IMR-90 (cell line): Measurements from ENCODE around the gene ESYT3. TPM values are rescaled to one million over a fixed set of nuclear protein-coding genes. Genes with fewer than 3 reads are reported as not detected.

Experiments
- ATAC-seq: fragments of 200-7000 bp; cut with Tn5 transposase; 2 replicates; pipeline ENCODE4 v1.9.1; 2020; ENCODE audit warnings: low read depth, mild to moderate bottlenecking, moderate library complexity
- BruUV-seq: library from RNA; stranded (reverse); fragments of 400-500 nt; replicated peaks from 2 replicates; lab custom pipeline; 2021; lab: Mats Ljungman, UMichigan
- CTCF ChIA-PET: fragments of 300-600 bp; formaldehyde crosslinking; extraction: SDS; loops from one replicate; lab custom pipeline; 2021; ENCODE audit warnings: antibody characterized with exemption; lab: Yijun Ruan, JAX
- POLR2A ChIA-PET: fragments of 300-600 bp; sonication (Branson Sonifier 250); formaldehyde crosslinking; loops from one replicate; lab custom pipeline; 2022; ENCODE audit warnings: antibody characterized with exemption; ENCODE audit not compliant: unreplicated experiment; lab: Charles Lee
- DNase-seq: peaks from one replicate; pipeline ENCODE4 v3.0.0; 2013
- H2AFZ ChIP-seq: replicated peaks from 2 replicates; pipeline ENCODE3; 2013; ENCODE audit warnings: low read length, mild to moderate bottlenecking; ENCODE audit not compliant: poor library complexity
- H2AK5ac ChIP-seq: 2 replicates; pipeline ENCODE4 v1.6.1; 2013; ENCODE audit warnings: low read depth, low read length, inconsistent platforms
- H2AK9ac ChIP-seq: replicated peaks from 2 replicates; pipeline ENCODE3; 2013; ENCODE audit warnings: mild to moderate bottlenecking, low read depth, low read length, moderate library complexity; ENCODE audit not compliant: poor library complexity
- H2BK120ac ChIP-seq: 2 replicates; pipeline ENCODE4 v1.6.1; 2013; ENCODE audit warnings: low read depth, low read length, inconsistent platforms
- H2BK15ac ChIP-seq: 3 replicates; pipeline ENCODE4 v1.6.1; 2013; ENCODE audit warnings: low read depth, low read length, inconsistent platforms
- H2BK20ac ChIP-seq: 2 replicates; pipeline ENCODE4 v1.6.1; 2013; ENCODE audit warnings: low read depth, mild to moderate bottlenecking, inconsistent platforms, low read length, moderate library complexity
- H2BK5ac ChIP-seq: 2 replicates; pipeline ENCODE4 v1.6.1; 2013; ENCODE audit warnings: mild to moderate bottlenecking, low read depth, low read length, inconsistent platforms; ENCODE audit not compliant: poor library complexity, severe bottlenecking
- H3K14ac ChIP-seq: replicated peaks from 2 replicates; pipeline ENCODE4 v1.6.1; 2013; ENCODE audit warnings: low read depth, low read length, inconsistent platforms
- H3K18ac ChIP-seq: 2 replicates; pipeline ENCODE4 v1.6.1; 2013; ENCODE audit warnings: low read depth, low read length, control low read depth
- H3K23ac ChIP-seq: 2 replicates; pipeline ENCODE4 v1.6.1; 2013; ENCODE audit warnings: low read depth, low read length, inconsistent platforms
- H3K27ac ChIP-seq: 2 replicates; pipeline ENCODE4 v1.5.1; 2013; ENCODE audit warnings: mild to moderate bottlenecking, control low read depth, low read length; ENCODE audit not compliant: insufficient read depth
- H3K27me3 ChIP-seq: 2 replicates; pipeline ENCODE4 v1.6.1; 2013; ENCODE audit warnings: low read length; ENCODE audit not compliant: control insufficient read depth, insufficient read depth
- H3K36me3 ChIP-seq: 2 replicates; pipeline ENCODE4 v1.6.1; 2013; ENCODE audit warnings: low read length, mixed read lengths; ENCODE audit not compliant: control insufficient read depth, insufficient read depth
- H3K4ac ChIP-seq: 2 replicates; pipeline ENCODE4 v1.6.1; 2013; ENCODE audit warnings: low read depth, low read length, inconsistent platforms
- H3K4me1 ChIP-seq: 2 replicates; pipeline ENCODE4 v1.6.1; 2013; ENCODE audit warnings: low read length, mixed read lengths; ENCODE audit not compliant: control insufficient read depth, insufficient read depth
- H3K4me2 ChIP-seq: 2 replicates; pipeline ENCODE4 v1.6.1; 2013; ENCODE audit warnings: low read depth, mild to moderate bottlenecking, control low read depth, low read length, moderate library complexity
- H3K4me3 ChIP-seq: 2 replicates; pipeline ENCODE4 v1.5.1; 2013; ENCODE audit warnings: low read depth, mild to moderate bottlenecking, control low read depth, low read length, moderate library complexity; ENCODE audit not compliant: insufficient read depth
- H3K56ac ChIP-seq: 2 replicates; pipeline ENCODE4 v1.6.1; 2013; ENCODE audit warnings: low read length, inconsistent platforms; ENCODE audit not compliant: insufficient read depth; ENCODE audit errors: extremely low read depth
- H3K79me1 ChIP-seq, 2 experiments: 2 replicates each; pipeline ENCODE4 v1.6.1; 2013; ENCODE audit warnings: low read length in 2 of 2, inconsistent platforms in 1 of 2, low read depth in 1 of 2
- H3K9ac ChIP-seq: 2 replicates; pipeline ENCODE4 v1.6.1; 2013; ENCODE audit warnings: low read depth, low read length, control low read depth
- H3K9me1 ChIP-seq: 2 replicates; pipeline ENCODE4 v1.6.1; 2013; ENCODE audit warnings: low read length, inconsistent platforms; ENCODE audit not compliant: insufficient read depth
- H3K9me3 ChIP-seq: 2 replicates; pipeline ENCODE4 v1.6.1; 2013; ENCODE audit warnings: low read length; ENCODE audit not compliant: control insufficient read depth, insufficient read depth
- H4K20me1 ChIP-seq: 2 replicates; pipeline ENCODE4 v1.6.1; 2013; ENCODE audit warnings: low read length, inconsistent platforms; ENCODE audit not compliant: insufficient read depth
- H4K5ac ChIP-seq: 2 replicates; pipeline ENCODE4 v1.6.1; 2013; ENCODE audit warnings: mild to moderate bottlenecking, low read depth, low read length, control low read depth
- H4K8ac ChIP-seq, 2 experiments: 2 replicates each; pipeline ENCODE4 v1.6.1; 2013; ENCODE audit warnings: low read depth in 2 of 2, low read length in 2 of 2, control low read depth in 1 of 2, inconsistent platforms in 1 of 2
- H4K91ac ChIP-seq: 2 replicates; pipeline ENCODE4 v1.6.1; 2013; ENCODE audit warnings: low read depth, low read length, inconsistent platforms; ENCODE audit not compliant: insufficient read depth
- MAZ ChIP-seq: IDR thresholded peaks from 2 replicates; pipeline ENCODE4 v1.6.1; 2012; ENCODE audit warnings: low read depth, mild to moderate bottlenecking, low read length, improper control_type of control experiment, moderate library complexity, borderline replicate concordance
- POLR2A ChIP-seq: IDR thresholded peaks from 2 replicates; pipeline ENCODE4 v1.6.1; 2012; ENCODE audit warnings: mild to moderate bottlenecking, low read depth, low read length
- RAD21 ChIP-seq: IDR thresholded peaks from 2 replicates; pipeline ENCODE4 v1.6.1; 2012; ENCODE audit warnings: low read length, improper control_type of control experiment
- RCOR1 ChIP-seq: IDR thresholded peaks from 2 replicates; pipeline ENCODE4 v1.6.1; 2012; ENCODE audit warnings: mild to moderate bottlenecking, low read length, improper control_type of control experiment; ENCODE audit not compliant: insufficient replicate concordance
- RFX5 ChIP-seq: IDR thresholded peaks from 2 replicates; pipeline ENCODE4 v1.8.0; 2012; ENCODE audit warnings: low read depth, mild to moderate bottlenecking, low read length, moderate library complexity
- SMC3 ChIP-seq: fragments of 150-350 bp; IDR thresholded peaks from 2 replicates; pipeline ENCODE4 v1.6.1; 2016; ENCODE audit warnings: low read depth, mild to moderate bottlenecking, antibody characterized with exemption, low read length, moderate library complexity
- WGBS, 2 experiments: methylation state at CpG; one replicate each; pipeline versions ENCODE4 v1.1.5 to v1.1.7; 2013; ENCODE audit warnings: missing lambda C conversion rate in 2 of 2; ENCODE audit not compliant: insufficient read length in 1 of 2; ENCODE audit errors: extremely low coverage in 2 of 2; 5-methylcytosine and 5-hydroxymethylcytosine counted together
- dilution Hi-C: fragments of 300-500 bp; cut with HindIII; formaldehyde crosslinking; loops from one replicate; pipeline ENCODE4 v1.14.3; 2018; ENCODE audit warnings: low sequenced_read_pairs; ENCODE audit not compliant: unreplicated experiment
- in situ Hi-C: fragments of 300-500 bp; cut with MboI; formaldehyde crosslinking; loops from 3 replicates; pipeline ENCODE4 v1.14.3; 2019; ENCODE audit warnings: low sequenced_read_pairs, inconsistent platforms, mixed read lengths
- intact Hi-C: fragments of 100-400 bp; cut with micrococcal nuclease; formaldehyde crosslinking; loops from 2 replicates; pipeline ENCODE4 v1.10.0; 2022
- polyA plus RNA-seq, 3 experiments: library from polyadenylated mRNA; depleted of rRNA; stranded (reverse); fragments of >200 nt; gene quantifications; 2 replicates each; pipeline ENCODE4 v1.2.3, GENCODE V29; 2012; ENCODE audit warnings: low replicate concordance in 1 of 3
- total RNA-seq: library from RNA; depleted of rRNA; stranded (reverse); fragments of >200 nt; gene quantifications from 2 replicates; pipeline ENCODE4 v1.2.3, GENCODE V29; 2012
- TF ChIP-seq, protein P1 (sequence below): fragments of 150-350 bp; IDR thresholded peaks from 2 replicates; pipeline ENCODE4 v1.6.1; 2016; ENCODE audit warnings: low read depth, mild to moderate bottlenecking, low read length, moderate library complexity, borderline replicate concordance

ESYT3 gene
- total and polyA plus RNA-seq, 2 of the 4 experiments (the other 2 are of a cell fraction): under 0.01 to 0.02 TPM

DNA sequence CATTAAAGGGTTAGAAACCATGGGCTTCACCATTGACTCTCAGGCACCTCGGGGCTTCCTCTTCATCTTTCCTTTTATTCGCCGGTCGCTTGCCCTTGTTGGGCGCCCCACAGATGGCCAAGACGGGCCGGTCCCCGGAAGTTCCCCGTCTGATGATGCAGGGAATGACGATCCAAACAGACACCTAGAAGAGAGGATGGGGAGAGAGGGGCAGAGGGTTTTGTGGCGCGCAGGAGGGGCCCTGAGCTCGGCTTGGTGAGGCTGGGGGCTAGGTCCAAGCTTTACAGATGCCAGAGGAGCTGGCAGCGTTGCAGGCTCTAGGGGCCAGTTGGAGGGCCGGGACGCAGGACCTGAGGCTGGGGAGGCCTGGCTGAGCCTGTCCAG, 532 bp upstream of the ESYT3 start:
- Histone ChIP-seq H3K4me3 (no peak overlapping the region), H3K27me3 (peaks cover 62% of the 10 kb centered on the region), H4K5ac (no peak overlapping the region), H2BK15ac (no peak overlapping the region), H4K20me1 (no peaks in the 10 kb centered on the region), H2AFZ (no peak overlapping the region), H3K9ac (no peak overlapping the region), H3K4me2 (peak overlapping the region; percentile 68; the same call in 1 of the 2 replicates), H2BK20ac (no peak overlapping the region), H3K18ac (no peak overlapping the region), H4K8ac (no peak overlapping the region), H3K9me3 (no peaks in the 10 kb centered on the region), H2BK120ac (no peak overlapping the region), H3K14ac (no peak overlapping the region), H3K9me1 (peaks cover 2% of the 10 kb centered on the region; the same call in 1 of the 2 replicates), H2AK5ac (no peak overlapping the region), H3K27ac (no peak overlapping the region), H3K79me1 (no peaks in the 10 kb centered on the region), H3K36me3 (no peaks in the 10 kb centered on the region), H3K56ac (no peak overlapping the region), H3K4me1 (peaks cover 2% of the 10 kb centered on the region; the same call in 1 of the 2 replicates), H3K4ac (no peak overlapping the region), H2BK5ac (no peak overlapping the region), H2AK9ac (no peak overlapping the region), H4K91ac (no peak overlapping the region), H3K23ac (no peak overlapping the region)
- in situ Hi-C loops: no loop called here
- 15% methylated on average over 2 of the region's 16 CpGs; no CpG with 5 or more reads in 1 of the 2 experiments for WGBS, 2 experiments
- CTCF ChIA-PET: interaction anchor here (0.6 to 1.4 kb wide), 4 partner anchors 8 to 486 kb away, joined by 3 read pairs; no protein-coding TSS in a partner anchor
- POLR2A ChIA-PET: no interaction called here
- TF ChIP-seq, protein P1, sequence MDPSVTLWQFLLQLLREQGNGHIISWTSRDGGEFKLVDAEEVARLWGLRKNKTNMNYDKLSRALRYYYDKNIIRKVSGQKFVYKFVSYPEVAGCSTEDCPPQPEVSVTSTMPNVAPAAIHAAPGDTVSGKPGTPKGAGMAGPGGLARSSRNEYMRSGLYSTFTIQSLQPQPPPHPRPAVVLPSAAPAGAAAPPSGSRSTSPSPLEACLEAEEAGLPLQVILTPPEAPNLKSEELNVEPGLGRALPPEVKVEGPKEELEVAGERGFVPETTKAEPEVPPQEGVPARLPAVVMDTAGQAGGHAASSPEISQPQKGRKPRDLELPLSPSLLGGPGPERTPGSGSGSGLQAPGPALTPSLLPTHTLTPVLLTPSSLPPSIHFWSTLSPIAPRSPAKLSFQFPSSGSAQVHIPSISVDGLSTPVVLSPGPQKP: no peak
- TF ChIP-seq POLR2A (no peak), SMC3 (no peak), RAD21 (no peak), RFX5 (no peak), RCOR1 (no peak), MAZ (no peak)
- DNase-seq: no peak
- no peak for ATAC-seq
- intact Hi-C loops: no loop called here
- dilution Hi-C loops: no loop called here
- no TSS peak for BruUV-seq
